Neural progenitor cell (in vitro differentiated cells): ENCODE measurements around the gene SEMA3G.

Source experiments
- EZH2 ChIP-seq: fragments of 200-600 bp; sonication (generic); IDR thresholded peaks from 2 replicates; pipeline ENCODE4 v1.6.1; 2017; ENCODE audit warnings: antibody characterized with exemption, mild to moderate bottlenecking, moderate library complexity
- EZH2phosphoT487 ChIP-seq: fragments of 200-600 bp; sonication (generic); IDR thresholded peaks from 2 replicates; pipeline ENCODE4 v1.6.1; 2017; ENCODE audit warnings: antibody characterized with exemption
- TF ChIP-seq, protein P1 (sequence below): fragments of 200-600 bp; sonication (generic); IDR thresholded peaks from 2 replicates; pipeline ENCODE4 v1.5.1; 2017; ENCODE audit warnings: antibody characterized with exemption, mild to moderate bottlenecking

DNA sequence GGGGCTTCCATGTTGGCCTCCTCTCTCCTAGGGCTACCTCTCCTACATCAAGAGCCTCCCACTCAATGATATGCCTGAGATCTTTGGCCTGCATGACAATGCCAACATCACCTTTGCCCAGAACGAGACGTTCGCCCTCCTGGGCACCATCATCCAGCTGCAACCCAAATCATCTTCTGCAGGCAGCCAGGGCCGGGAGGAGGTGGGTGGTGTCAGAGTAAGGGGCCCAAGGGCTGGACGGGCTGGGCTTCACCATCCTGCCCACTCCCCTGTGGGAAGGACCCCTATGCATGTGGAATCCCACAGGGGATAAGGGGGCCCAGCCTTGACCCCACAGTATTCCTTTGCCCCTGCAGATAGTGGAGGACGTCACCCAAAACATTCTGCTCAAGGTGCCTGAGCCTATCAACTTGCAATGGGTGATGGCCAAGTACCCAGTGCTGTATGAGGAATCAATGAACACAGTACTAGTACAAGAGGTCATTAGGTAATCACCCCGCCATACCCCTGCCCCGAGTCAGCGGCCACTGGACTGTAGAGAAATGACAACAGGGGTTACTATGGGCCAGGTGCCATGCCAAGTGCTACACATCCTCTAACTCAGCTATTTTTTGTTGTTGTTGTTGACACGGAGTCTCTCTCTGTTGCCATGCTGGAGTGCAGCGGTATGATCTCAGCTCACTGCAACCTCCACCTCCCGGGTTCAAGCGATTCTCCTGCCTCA lies 47.1 kb downstream of the SEMA3G start:
- TF ChIP-seq, protein P1, sequence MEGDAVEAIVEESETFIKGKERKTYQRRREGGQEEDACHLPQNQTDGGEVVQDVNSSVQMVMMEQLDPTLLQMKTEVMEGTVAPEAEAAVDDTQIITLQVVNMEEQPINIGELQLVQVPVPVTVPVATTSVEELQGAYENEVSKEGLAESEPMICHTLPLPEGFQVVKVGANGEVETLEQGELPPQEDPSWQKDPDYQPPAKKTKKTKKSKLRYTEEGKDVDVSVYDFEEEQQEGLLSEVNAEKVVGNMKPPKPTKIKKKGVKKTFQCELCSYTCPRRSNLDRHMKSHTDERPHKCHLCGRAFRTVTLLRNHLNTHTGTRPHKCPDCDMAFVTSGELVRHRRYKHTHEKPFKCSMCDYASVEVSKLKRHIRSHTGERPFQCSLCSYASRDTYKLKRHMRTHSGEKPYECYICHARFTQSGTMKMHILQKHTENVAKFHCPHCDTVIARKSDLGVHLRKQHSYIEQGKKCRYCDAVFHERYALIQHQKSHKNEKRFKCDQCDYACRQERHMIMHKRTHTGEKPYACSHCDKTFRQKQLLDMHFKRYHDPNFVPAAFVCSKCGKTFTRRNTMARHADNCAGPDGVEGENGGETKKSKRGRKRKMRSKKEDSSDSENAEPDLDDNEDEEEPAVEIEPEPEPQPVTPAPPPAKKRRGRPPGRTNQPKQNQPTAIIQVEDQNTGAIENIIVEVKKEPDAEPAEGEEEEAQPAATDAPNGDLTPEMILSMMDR, result no peak
- TF ChIP-seq EZH2 (no peak), EZH2phosphoT487 (no peak)
